Thyroid gland (tissue), 4 donors: Measurements from ENCODE around the gene SERPINB1.

Experiments used
- POLR2A ChIP-seq, 2 donors: fragments of 450-650 bp; IDR thresholded peaks; one replicate each; pipeline ENCODE4 v1.6.1; 2017; ENCODE audit warnings: antibody characterized with exemption in 2 of 2, mild to moderate bottlenecking in 2 of 2, moderate library complexity in 1 of 2
- TF ChIP-seq, protein P1 (sequence below), 6 experiments: fragments of 200-600 bp in 3 of 6; fragments of 450-650 bp in 3 of 6; sonication (generic) in 3 of 6; IDR thresholded peaks; one replicate each; pipeline ENCODE4 v1.5.1; 2016 to 2019; ENCODE audit warnings: antibody characterized with exemption in 6 of 6, mild to moderate bottlenecking in 2 of 6, inconsistent platforms in 1 of 6, moderate library complexity in 1 of 6

- TF ChIP-seq, protein P1, sequence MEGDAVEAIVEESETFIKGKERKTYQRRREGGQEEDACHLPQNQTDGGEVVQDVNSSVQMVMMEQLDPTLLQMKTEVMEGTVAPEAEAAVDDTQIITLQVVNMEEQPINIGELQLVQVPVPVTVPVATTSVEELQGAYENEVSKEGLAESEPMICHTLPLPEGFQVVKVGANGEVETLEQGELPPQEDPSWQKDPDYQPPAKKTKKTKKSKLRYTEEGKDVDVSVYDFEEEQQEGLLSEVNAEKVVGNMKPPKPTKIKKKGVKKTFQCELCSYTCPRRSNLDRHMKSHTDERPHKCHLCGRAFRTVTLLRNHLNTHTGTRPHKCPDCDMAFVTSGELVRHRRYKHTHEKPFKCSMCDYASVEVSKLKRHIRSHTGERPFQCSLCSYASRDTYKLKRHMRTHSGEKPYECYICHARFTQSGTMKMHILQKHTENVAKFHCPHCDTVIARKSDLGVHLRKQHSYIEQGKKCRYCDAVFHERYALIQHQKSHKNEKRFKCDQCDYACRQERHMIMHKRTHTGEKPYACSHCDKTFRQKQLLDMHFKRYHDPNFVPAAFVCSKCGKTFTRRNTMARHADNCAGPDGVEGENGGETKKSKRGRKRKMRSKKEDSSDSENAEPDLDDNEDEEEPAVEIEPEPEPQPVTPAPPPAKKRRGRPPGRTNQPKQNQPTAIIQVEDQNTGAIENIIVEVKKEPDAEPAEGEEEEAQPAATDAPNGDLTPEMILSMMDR (IDR thresholded peaks at IDR 0.05), result no peak
- TF ChIP-seq POLR2A (IDR thresholded peaks at IDR 0.05), result no peak
Measured at GRCh38 chr6:2798586-2799134, 43.0 kb downstream of the SERPINB1 start.
